SK-N-MC (cell line): ENCODE measurements around the gene GALK2.

ENCODE experiments used
- DNase-seq: peaks from one replicate; pipeline ENCODE4 v3.0.0-alpha.2; 2011; ENCODE audit warnings: low read depth, low spot score
- H3K27ac ChIP-seq: fragments of 200-600 bp; sonication (generic); 2 replicates; pipeline ENCODE4 v1.5.1; 2016; ENCODE audit warnings: mixed run types
- H3K36me3 ChIP-seq: fragments of 200-600 bp; sonication (generic); 2 replicates; pipeline ENCODE4 v1.6.1; 2017; ENCODE audit warnings: antibody characterized with exemption, low read length, mixed read lengths; ENCODE audit not compliant: insufficient read depth
- H3K4me3 ChIP-seq: fragments of 200-600 bp; sonication (generic); 2 replicates; pipeline ENCODE4 v1.5.1; 2016
- H3K9ac ChIP-seq: fragments of 200-600 bp; sonication (generic); 2 replicates; pipeline ENCODE4 v1.8.0; 2017; ENCODE audit warnings: mixed run types, mixed read lengths; ENCODE audit not compliant: insufficient read length
- H3K9me3 ChIP-seq: fragments of 200-600 bp; sonication (generic); 2 replicates; pipeline ENCODE4 v1.6.1; 2017; ENCODE audit warnings: low read depth, mild to moderate bottlenecking, antibody characterized with exemption, low read length, moderate library complexity, mixed read lengths
- EZH2 ChIP-seq: fragments of 200-600 bp; sonication (generic); IDR thresholded peaks from one replicate; pipeline ENCODE4 v1.6.1; 2017; ENCODE audit warnings: antibody characterized with exemption
- FOXP2 ChIP-seq: optimal IDR thresholded peaks from 2 replicates; pipeline ENCODE3; 2011; ENCODE audit warnings: mild to moderate bottlenecking, moderate library complexity; ENCODE audit not compliant: insufficient read depth; ENCODE audit errors: extremely low read length, control extremely low read depth
- POLR2AphosphoS5 ChIP-seq: IDR thresholded peaks from 2 replicates; pipeline ENCODE4 v1.6.1; 2012; ENCODE audit warnings: mild to moderate bottlenecking, low read depth, low read length, borderline replicate concordance

The GALK2 gene

DNA sequence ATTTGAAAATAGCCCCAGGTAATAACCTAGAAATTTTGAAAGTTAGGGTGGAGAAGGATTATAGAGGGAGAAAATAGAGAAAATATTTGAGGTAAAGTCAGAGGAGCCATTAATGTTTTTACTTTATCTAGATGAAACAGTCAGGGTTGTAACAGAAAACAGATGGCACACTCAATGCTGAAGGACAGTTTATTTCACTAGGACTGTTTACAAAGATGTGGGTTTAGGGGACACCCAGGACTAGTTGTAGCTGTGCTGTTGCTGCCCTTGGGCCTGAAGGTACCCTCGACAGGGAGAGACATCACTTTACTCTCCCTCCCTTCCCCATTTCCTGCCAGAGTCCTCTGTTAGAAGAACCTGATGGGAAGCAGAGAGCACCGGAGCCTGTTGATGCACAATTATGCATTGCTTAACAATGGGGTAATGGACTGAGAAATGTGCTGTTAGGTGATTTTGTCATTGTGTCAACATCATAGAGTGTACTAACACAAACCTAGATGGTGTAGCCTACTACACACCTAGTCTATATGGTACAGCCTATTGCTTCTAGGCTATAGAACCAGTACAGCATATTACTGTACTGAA, 103.8 kb downstream of the GALK2 start:
- peaks cover 4% of the 10 kb centered on the region; the same call in 1 of the 2 replicates for H3K36me3 ChIP-seq
- peak overlapping the region; percentile 32; the same call in 1 of the 2 replicates for H3K4me3 ChIP-seq
- H3K9me3 ChIP-seq: no peaks in the 10 kb centered on the region
- no peak overlapping the region for H3K9ac ChIP-seq
- TF ChIP-seq FOXP2 (no peak), POLR2AphosphoS5 (no peak)
- peak overlapping the region; percentile 85 for H3K27ac ChIP-seq
- DNase-seq: no peak

GRCh38 chr15:49278751-49279150, 108.7 kb downstream of the GALK2 start:
- Histone ChIP-seq H3K9me3 (no peaks in the 10 kb centered on the region), H3K27ac (no peak overlapping the region), H3K9ac (no peak overlapping the region), H3K36me3 (peaks cover 8% of the 10 kb centered on the region; the same call in 1 of the 2 replicates), H3K4me3 (no peak overlapping the region)
- no peak for DNase-seq
- no peak for TF ChIP-seq EZH2
- no peak for TF ChIP-seq POLR2AphosphoS5
- TF ChIP-seq FOXP2: no peak

GRCh38 chr15:49279521-49280456, 109.7 kb downstream of the GALK2 start:
- Histone ChIP-seq H3K9ac (no peak overlapping the region), H3K9me3 (no peaks in the 10 kb centered on the region), H3K36me3 (peaks cover 10% of the 10 kb centered on the region; the same call in 1 of the 2 replicates), H3K4me3 (no peak overlapping the region), H3K27ac (no peak overlapping the region)
- no peak for DNase-seq
- TF ChIP-seq FOXP2: no peak
- TF ChIP-seq EZH2: no peak

- no peaks in the 10 kb centered on the region for H3K9me3 ChIP-seq
- DNase-seq: no peak
- no peak overlapping the region for H3K27ac ChIP-seq
- H3K4me3 ChIP-seq: no peak overlapping the region
- peaks cover 10% of the 10 kb centered on the region; the same call in 1 of the 2 replicates for H3K36me3 ChIP-seq
- TF ChIP-seq FOXP2 (no peak), EZH2 (no peak), POLR2AphosphoS5 (no peak)
- no peak overlapping the region for H3K9ac ChIP-seq
Observed at GRCh38 chr15:49282366-49282765, 112.3 kb downstream of the GALK2 start.

DNA sequence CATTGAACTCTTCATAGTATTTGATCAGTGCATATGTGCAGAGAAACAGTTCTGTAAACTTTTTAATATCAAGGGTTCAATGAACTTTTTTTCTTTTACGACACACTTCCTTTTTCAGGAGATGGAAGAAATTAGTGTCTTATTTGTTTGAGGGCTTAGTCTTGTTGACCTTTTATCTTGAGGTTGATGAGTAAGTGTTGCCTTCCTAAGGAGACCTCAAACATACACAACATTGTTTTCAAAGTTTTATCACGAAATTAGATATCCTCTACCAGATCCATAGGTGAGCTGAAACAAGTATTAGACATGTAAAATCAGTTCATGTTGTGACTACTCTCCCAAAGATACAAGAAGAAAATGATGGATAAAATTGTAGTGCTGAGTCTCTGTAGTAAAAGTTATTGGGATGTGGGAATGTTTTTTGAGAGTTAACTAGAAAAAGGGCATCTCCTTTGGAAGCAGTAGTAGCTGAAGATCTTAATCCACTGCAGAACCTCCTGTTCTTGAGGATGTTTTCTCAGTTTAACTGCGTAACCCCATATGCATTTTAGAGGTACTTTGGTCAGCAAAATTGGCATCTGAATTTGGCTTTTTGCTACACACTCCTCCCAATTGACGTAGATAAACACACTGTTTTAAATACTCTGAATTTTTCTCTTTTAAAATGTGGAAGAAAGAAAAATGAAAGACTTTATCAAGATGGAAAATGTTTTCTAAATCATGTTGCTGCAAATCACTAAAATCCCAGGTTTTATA, 116.8 kb downstream of the GALK2 start:
- H3K27ac ChIP-seq: no peak overlapping the region
- 0 out of 2 replicates have a peak, but pooled peaks cover 5% of the 10 kb centered on the region for H3K36me3 ChIP-seq
- TF ChIP-seq EZH2 (no peak), FOXP2 (no peak), POLR2AphosphoS5 (no peak)
- no peak overlapping the region for H3K4me3 ChIP-seq
- H3K9ac ChIP-seq: no peak overlapping the region
- no peaks in the 10 kb centered on the region for H3K9me3 ChIP-seq
- DNase-seq: no peak

DNA sequence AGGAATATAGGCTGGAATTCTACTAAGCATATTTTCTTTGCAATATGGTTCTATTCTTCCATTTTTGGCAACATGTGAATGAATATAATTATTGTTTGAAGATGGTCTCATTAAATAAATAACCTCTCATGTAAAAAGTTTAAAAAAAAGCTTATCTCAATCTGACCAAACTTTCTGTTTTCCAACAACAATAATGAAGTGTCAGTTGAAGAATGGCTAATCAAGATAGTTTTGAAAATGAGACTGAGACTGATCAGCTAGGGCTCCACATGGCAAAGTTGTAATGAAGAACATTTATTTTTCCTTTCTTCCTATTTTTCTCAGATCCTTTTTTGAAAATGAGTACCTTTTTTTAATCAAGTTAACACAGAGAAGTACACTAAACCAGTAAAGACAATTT, 117.4 kb downstream of the GALK2 start:
- TF ChIP-seq FOXP2 (no peak), EZH2 (no peak), POLR2AphosphoS5 (no peak)
- H3K36me3 ChIP-seq: 0 out of 2 replicates have a peak, but pooled peaks cover 8% of the 10 kb centered on the region
- H3K27ac ChIP-seq: no peak overlapping the region
- no peak overlapping the region for H3K9ac ChIP-seq
- DNase-seq: no peak
- H3K9me3 ChIP-seq: no peaks in the 10 kb centered on the region
- H3K4me3 ChIP-seq: no peak overlapping the region

DNA sequence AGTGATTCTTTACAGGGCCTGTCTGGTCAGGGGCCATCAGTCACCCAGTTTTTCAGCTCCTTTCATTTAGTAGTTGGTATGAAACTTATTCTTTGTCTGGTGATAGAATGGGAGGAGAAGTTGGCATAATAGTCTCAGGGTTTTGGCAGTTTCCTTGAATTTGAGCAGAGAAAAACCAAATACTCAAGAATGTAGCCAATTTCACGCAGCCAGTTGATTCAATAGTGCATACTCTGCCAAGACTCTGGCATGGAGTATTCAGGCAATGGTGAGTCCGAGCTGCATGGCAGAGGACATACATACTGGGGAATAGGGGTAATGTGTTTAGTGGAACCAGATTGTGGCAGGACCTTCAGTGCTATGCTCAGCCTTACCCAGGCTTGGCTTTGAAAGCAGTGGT, 118.3 kb downstream of the GALK2 start:
- TF ChIP-seq FOXP2 (no peak), POLR2AphosphoS5 (no peak), EZH2 (no peak)
- H3K27ac ChIP-seq: no peak overlapping the region
- H3K9me3 ChIP-seq: no peaks in the 10 kb centered on the region
- no peak overlapping the region for H3K4me3 ChIP-seq
- no peak overlapping the region for H3K9ac ChIP-seq
- peaks cover 8% of the 10 kb centered on the region; the same call in 1 of the 2 replicates for H3K36me3 ChIP-seq
- no peak for DNase-seq

DNA sequence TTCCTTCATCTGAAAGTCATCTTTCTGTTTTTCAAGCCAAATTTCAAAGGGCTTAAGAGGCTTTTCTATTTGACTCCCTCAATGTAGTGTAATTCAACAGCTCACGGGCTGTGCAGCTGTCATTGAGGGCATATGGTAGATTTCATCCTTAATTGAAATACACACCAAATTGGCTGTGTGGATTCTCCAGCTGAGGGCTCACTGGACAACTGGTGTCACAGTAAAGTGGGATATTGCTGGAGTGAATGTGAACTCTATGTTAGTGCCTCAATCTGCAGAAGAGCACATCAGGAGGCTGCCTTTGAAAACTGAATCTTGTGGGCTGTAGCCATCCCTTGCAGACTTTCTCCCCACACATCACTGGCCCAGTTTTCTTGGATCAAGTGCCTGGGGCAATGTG, 120.1 kb downstream of the GALK2 start:
- no peak for DNase-seq
- Histone ChIP-seq H3K9me3 (no peaks in the 10 kb centered on the region), H3K4me3 (no peak overlapping the region), H3K36me3 (peaks cover 3% of the 10 kb centered on the region; the same call in 1 of the 2 replicates), H3K9ac (no peak overlapping the region), H3K27ac (no peak overlapping the region)
- no peak for TF ChIP-seq POLR2AphosphoS5
- no peak for TF ChIP-seq EZH2
- TF ChIP-seq FOXP2: no peak
